ENCODE data around the gene TOX2. TPM values are rescaled to one million over a fixed set of nuclear protein-coding genes. Genes with fewer than 3 reads are reported as not detected.
A peak's percentile ranks its signal among the peaks of the same experiment; 100 is the strongest.

TOX2 gene
- total RNA-seq, 1 donor, result 5.2 TPM

DNA sequence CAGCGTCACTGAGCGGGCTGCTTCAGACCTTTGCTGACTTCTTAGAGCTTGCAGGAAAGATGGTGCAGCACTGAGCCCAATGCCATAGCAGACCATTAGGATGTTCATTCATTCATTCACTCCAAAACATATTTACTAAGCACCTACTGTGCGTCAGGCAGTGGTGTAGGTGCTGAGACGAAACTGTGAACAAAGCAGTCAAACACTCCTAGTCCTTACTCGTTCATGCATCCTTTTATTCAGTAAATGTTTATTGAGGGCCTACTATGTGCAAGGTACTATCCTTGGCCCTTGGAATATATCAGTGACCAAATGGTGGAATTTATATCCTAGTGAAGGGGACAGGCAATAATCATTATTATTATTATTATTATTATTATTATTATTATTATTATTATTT lies 76.6 kb downstream of the TOX2 start:
- no peak for DNase-seq (ENCODE audit: low read depth)
- TF ChIP-seq, protein P1, sequence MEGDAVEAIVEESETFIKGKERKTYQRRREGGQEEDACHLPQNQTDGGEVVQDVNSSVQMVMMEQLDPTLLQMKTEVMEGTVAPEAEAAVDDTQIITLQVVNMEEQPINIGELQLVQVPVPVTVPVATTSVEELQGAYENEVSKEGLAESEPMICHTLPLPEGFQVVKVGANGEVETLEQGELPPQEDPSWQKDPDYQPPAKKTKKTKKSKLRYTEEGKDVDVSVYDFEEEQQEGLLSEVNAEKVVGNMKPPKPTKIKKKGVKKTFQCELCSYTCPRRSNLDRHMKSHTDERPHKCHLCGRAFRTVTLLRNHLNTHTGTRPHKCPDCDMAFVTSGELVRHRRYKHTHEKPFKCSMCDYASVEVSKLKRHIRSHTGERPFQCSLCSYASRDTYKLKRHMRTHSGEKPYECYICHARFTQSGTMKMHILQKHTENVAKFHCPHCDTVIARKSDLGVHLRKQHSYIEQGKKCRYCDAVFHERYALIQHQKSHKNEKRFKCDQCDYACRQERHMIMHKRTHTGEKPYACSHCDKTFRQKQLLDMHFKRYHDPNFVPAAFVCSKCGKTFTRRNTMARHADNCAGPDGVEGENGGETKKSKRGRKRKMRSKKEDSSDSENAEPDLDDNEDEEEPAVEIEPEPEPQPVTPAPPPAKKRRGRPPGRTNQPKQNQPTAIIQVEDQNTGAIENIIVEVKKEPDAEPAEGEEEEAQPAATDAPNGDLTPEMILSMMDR (IDR thresholded peaks at IDR 0.05; ENCODE audit: insufficient read depth, low read length), result no peak
- H3K4me3 ChIP-seq (ENCODE audit: low read depth, low read length), result no peak overlapping the region

DNA sequence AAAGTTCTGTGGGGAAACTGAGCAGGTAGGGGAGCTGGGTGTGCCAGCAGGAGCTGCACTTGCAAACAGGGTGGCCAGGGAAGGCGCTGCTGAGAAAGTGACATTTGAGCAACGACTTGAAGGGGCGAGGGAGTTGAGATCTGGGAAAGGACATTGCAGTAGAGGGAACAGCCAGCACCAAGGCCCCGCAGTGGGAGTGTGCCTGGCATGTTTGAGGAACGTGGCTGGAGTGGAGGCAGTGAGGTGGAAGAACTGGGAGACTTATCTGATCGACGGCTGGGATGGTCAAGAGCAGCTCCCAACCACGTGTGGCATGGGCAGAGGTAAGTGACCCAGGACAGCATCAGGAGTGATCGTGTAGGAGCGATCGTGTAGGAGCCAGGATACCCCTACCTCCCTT lies 77.3 kb downstream of the TOX2 start:
- DNase-seq (ENCODE audit: low read depth), result no peak
- no peak overlapping the region for H3K4me3 ChIP-seq (ENCODE audit: low read depth, low read length)
- TF ChIP-seq, protein P1 (IDR thresholded peaks at IDR 0.05; ENCODE audit: insufficient read depth, low read length), result no peak

DNA sequence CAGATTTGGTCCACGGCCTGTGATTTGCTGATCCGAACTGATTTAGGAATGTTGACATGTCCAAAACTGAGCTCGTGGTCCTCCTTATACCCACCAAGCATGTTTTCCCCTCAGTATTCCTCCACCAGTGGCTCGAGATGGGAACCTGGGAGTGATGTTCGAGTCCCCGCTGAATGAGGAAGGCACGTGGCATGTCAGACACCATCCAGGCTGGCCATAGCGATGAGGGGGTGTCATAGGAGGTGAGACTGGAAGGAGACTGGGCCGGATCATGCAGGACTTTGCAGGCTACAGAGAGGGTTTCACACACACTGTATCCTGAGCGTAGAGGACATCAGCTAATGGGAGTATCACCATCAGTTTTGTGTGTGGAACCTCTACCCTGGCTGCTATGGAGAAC lies 78.2 kb downstream of the TOX2 start:
- TF ChIP-seq, protein P1 (IDR thresholded peaks at IDR 0.05; ENCODE audit: insufficient read depth, low read length), result no peak
- no peak for DNase-seq (ENCODE audit: low read depth)
- H3K4me3 ChIP-seq (ENCODE audit: low read depth, low read length), result no peak overlapping the region

DNA sequence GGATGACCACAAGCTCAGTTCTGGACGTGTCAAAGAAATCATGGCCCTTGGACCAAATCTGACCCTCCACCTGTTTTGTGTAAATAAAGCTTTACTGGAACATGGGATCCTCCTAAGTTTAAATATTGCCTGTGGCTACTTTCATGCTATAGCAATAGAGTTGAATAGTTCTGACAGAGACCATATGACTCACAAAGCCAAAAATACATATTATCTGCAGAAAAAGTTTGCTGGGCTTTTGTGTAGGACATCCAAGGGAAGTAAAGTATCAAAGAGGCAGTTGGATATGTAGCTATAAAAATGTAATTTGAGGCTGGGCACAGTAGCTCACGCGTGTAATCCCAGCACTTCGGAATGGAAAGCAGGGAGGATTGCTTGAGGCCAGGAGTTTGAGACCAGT lies 78.9 kb downstream of the TOX2 start:
- TF ChIP-seq, protein P1 (IDR thresholded peaks at IDR 0.05; ENCODE audit: insufficient read depth, low read length), result no peak
- DNase-seq (ENCODE audit: low read depth), result peak; percentile 45
- H3K4me3 ChIP-seq (ENCODE audit: low read depth, low read length), result no peak overlapping the region

DNA sequence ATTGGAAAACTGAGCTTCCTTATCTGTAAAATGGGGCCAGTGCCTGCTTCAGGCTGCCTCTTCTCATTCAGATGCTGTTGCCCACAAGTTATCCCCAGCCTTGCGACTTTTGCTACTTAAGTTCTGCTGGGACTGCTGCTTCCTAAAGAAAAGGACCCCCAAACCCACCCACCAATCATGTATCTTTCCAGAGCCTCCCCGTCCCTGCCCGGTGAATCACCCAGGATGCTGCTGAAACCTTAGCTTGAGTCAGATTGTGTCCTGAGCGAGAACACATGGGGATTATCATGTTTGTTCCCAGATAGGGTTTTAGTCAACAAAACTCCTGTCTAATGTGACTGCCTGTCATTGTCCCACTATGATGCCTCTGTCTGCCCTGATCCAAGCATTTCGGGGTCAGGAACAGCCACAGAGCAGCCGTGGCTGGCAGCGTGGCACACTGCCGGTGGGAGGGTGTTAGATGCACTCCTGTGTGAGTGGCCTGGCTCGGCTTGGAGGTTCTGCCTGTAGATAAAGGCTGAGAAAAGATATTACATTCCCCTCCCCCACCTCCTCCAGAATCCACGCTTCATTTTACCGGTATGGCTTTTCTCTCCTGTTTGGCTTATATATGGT lies 79.9 kb downstream of the TOX2 start:
- peak; percentile 47 for DNase-seq (ENCODE audit: low read depth)
- H3K4me3 ChIP-seq (ENCODE audit: low read depth, low read length), result no peak overlapping the region
- TF ChIP-seq, protein P1 (IDR thresholded peaks at IDR 0.05; ENCODE audit: insufficient read depth, low read length), result no peak

DNA sequence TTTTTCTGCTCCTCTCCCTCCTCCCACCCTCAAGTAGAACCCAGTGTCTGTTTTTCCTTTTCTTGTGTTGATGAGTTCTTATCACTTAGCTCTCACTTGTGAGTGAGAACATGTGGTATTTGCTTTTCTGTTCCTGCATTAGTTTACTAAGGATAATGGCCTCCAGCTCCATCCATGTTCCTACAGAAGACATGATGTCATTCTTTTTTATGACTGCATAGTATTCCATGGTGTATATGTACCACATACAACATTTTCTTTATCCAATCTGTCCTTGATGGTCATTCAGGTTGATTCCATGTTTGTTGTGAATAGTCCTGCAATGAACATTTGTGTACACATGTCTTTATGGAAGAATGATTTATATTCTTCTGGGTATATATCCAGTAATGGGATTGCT lies 81.0 kb downstream of the TOX2 start:
- TF ChIP-seq, protein P1 (IDR thresholded peaks at IDR 0.05; ENCODE audit: insufficient read depth, low read length), result no peak
- no peak overlapping the region for H3K4me3 ChIP-seq (ENCODE audit: low read depth, low read length)
- DNase-seq (ENCODE audit: low read depth), result no peak
